ENCODE measurements around the gene DMAC2L. TPM values are rescaled to one million over a fixed set of nuclear protein-coding genes. Genes with fewer than 3 reads are reported as not detected.

Gene DMAC2L
- total and polyA plus RNA-seq, 7 donors, result 12.2 to 37.1 (median 25.4) TPM

DNA sequence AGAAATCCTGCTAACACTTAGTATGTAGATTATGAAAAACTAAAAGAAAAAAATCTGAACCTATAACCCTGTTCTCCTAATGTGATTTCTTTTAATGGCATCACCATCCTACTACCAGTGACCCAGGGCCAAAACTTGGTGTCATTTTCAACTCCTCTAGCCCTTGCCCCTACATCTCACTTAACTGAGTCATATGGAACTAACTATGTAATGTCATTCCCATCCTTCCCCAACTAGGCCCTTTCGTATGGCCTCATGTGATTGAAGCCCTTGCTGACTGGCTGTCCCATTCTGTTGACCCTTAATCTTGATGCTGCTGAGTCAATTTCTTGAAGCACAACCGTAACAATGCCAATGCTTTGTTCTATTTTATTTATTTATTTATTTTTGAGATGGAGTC, 7.6 kb downstream of the DMAC2L start:
- DNase-seq, result no peak
- Histone ChIP-seq H3K27ac (peak overlapping the region in 3 of 4 donors; percentile 72 to 76 (median 76)), H3K4me1 (peaks cover 0 to 38% (median 17%) of the 10 kb centered on the region in 4 donors), H3K27me3 (no peaks in the 10 kb centered on the region), H3K36me3 (peaks cover 0 to 19% (median 5%) of the 10 kb centered on the region in 4 donors), H3K4me3 (no peak overlapping the region), H3K9me3 (no peaks in the 10 kb centered on the region)
- 89 to 92% methylated on average over 2 of the region's 2 CpGs for WGBS, 2 donors
- intact Hi-C loops (cut with DNase I), result loop anchor here (2.0 to 10.0 kb wide), 3 partner anchors 77 to 455 kb away; partner anchors contain the start of gene CDKL1
- TF ChIP-seq POLR2AphosphoS5 (IDR thresholded peaks at IDR 0.05) (no peak), POLR2A (IDR thresholded peaks at IDR 0.05) (no peak), EP300 (IDR thresholded peaks at IDR 0.05) (no peak)
- TF ChIP-seq, protein P1, sequence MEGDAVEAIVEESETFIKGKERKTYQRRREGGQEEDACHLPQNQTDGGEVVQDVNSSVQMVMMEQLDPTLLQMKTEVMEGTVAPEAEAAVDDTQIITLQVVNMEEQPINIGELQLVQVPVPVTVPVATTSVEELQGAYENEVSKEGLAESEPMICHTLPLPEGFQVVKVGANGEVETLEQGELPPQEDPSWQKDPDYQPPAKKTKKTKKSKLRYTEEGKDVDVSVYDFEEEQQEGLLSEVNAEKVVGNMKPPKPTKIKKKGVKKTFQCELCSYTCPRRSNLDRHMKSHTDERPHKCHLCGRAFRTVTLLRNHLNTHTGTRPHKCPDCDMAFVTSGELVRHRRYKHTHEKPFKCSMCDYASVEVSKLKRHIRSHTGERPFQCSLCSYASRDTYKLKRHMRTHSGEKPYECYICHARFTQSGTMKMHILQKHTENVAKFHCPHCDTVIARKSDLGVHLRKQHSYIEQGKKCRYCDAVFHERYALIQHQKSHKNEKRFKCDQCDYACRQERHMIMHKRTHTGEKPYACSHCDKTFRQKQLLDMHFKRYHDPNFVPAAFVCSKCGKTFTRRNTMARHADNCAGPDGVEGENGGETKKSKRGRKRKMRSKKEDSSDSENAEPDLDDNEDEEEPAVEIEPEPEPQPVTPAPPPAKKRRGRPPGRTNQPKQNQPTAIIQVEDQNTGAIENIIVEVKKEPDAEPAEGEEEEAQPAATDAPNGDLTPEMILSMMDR (IDR thresholded peaks at IDR 0.05), result no peak

DNA sequence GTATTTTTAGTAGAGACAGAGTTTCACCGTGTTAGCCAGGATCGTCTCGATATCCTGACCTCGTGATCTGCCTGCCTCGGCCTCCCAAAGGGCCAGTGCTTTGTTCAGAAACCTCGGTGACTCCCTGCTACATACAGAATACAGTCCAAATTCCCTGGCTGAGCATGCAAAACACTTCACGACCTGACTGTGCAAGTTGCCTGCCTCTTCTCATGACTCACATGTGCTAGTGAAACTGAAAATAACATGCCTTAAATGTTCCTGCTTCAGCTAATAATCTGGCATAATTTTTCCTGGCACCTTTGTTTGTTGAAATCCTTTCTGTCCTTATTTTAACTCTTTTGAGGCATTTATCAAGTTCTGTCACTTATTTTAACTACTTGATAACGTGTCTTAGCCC, 8.2 kb downstream of the DMAC2L start:
- TF ChIP-seq, protein P1 (IDR thresholded peaks at IDR 0.05), result no peak
- peak in 3 of 4 donors; percentile 21 to 62 (median 43) for TF ChIP-seq POLR2AphosphoS5 (IDR thresholded peaks at IDR 0.05)
- peaks cover 0 to 38% (median 17%) of the 10 kb centered on the region in 4 donors for H3K4me1 ChIP-seq
- peak overlapping the region; percentile 72 to 80 (median 76) for H3K27ac ChIP-seq
- 71 to 77% methylated on average over 8 of the region's 8 CpGs for WGBS, 2 donors
- no peak overlapping the region for H3K4me3 ChIP-seq
- intact Hi-C loops (cut with DNase I), result loop anchor here (2.0 kb wide), 1 partner anchor 77 kb away; the partner anchor contains the start of gene CDKL1
- H3K36me3 ChIP-seq, result peaks cover 0 to 24% (median 7%) of the 10 kb centered on the region in 4 donors
- H3K27me3 ChIP-seq, result no peaks in the 10 kb centered on the region
- DNase-seq, result no peak
- H3K9me3 ChIP-seq, result no peaks in the 10 kb centered on the region

DNA sequence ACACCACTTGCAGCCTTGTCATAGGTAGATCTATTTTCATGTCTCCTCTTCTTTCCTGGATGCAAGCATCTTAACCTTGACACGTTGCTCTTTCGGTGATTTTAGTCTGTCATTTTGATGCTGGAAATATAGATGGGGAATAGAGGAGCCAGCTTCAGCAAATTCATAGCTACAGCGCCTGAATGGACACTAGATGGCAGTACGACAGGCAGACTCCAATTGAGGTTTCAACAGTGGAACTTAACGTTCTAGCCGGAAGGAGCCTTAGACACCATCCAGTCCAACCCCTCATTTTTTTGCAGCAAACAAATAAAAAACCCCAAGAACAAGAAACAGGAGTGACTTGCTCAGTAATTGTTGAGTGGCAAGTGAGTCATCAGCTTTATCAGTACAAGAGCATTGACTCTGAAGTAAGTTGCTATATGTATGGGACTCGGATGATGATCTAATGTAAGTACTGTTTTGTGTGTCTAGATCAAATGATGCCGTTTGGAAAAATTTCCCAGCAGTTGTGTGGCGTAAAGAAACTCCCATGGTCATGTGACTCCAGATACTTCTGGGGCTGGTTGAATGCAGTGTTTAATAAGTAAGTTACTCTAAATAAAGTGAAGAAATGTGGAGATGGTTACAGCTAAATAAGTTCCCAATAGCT, 9.0 kb downstream of the DMAC2L start:
- 2 to 9% methylated on average over 9 of the region's 9 CpGs for WGBS, 2 donors
- TF ChIP-seq EP300 (IDR thresholded peaks at IDR 0.05) (no peak), POLR2A (IDR thresholded peaks at IDR 0.05) (no peak), POLR2AphosphoS5 (IDR thresholded peaks at IDR 0.05) (peak in 2 of 4 donors; percentile 15 to 47)
- TF ChIP-seq, protein P1 (IDR thresholded peaks at IDR 0.05), result peak; percentile 72 to 90 (median 83)
- Histone ChIP-seq H3K9me3 (no peaks in the 10 kb centered on the region), H3K27ac (peak overlapping the region; percentile 72 to 80 (median 76)), H3K27me3 (no peaks in the 10 kb centered on the region), H3K4me3 (peak overlapping the region in 3 of 4 donors; percentile 19 to 37 (median 21)), H3K4me1 (peaks cover 0 to 38% (median 17%) of the 10 kb centered on the region in 4 donors), H3K36me3 (peaks cover 0 to 31% (median 10%) of the 10 kb centered on the region in 4 donors)
- peak; percentile 82 for DNase-seq
- intact Hi-C loops (cut with DNase I), result loop anchor here (1.0 to 2.0 kb wide), 2 partner anchors 76 to 211 kb away; partner anchors contain the start of genes CDKL1 and MAP4K5

DNA sequence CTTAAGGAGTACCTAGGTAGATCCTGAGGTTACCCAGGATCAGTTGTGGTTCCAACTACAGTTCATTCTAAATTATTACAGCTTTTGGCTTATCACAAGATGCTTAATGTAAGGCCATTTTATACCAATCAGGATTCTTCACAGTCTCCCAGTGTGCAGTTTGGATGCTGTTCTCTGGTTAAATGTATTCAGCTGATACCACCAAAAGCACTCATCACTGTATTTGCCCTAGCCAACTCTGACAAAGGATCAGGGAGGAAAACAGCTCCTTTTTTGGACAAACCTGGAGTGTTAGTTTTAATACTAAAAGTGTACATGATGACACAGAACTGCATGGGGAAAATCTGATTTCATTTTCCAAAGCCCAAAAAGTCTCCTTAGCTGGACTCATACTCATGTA, 19.5 kb downstream of the DMAC2L start:
- no peak overlapping the region for H3K27ac ChIP-seq
- no peak overlapping the region for H3K4me3 ChIP-seq
- peaks cover 0 to 53% (median 8%) of the 10 kb centered on the region in 4 donors for H3K36me3 ChIP-seq
- intact Hi-C loops (cut with DNase I), result no loop called here
- TF ChIP-seq POLR2AphosphoS5 (IDR thresholded peaks at IDR 0.05), result no peak
- TF ChIP-seq EP300 (IDR thresholded peaks at IDR 0.05), result no peak
- TF ChIP-seq POLR2A (IDR thresholded peaks at IDR 0.05), result no peak
- TF ChIP-seq, protein P1 (IDR thresholded peaks at IDR 0.05), result no peak
- H3K4me1 ChIP-seq, result peaks cover 0 to 36% (median 25%) of the 10 kb centered on the region in 4 donors
- no peaks in the 10 kb centered on the region for H3K27me3 ChIP-seq
- no peaks in the 10 kb centered on the region for H3K9me3 ChIP-seq
- no peak for DNase-seq
